Effector memory CD8-positive, alpha-beta T cell (primary cell): ENCODE results near the gene GRIK1.

Experiments
- ATAC-seq: fragments of 150-1000 bp; cut with Tn5 transposase; replicated peaks from 2 replicates; pipeline ENCODE4 v1.10.0; 2021; ENCODE audit warnings: mild to moderate bottlenecking, moderate library complexity
- DNase-seq, 3 experiments: peaks; one replicate each; pipeline ENCODE4 v3.0.0; 2021
- H3K27ac Mint-ChIP-seq, 2 donors: one replicate each; pipeline ENCODE4 v1.8.0; 2022; ENCODE audit warnings: mild to moderate bottlenecking in 2 of 2, mixed read lengths in 2 of 2, moderate library complexity in 2 of 2
- H3K27me3 Mint-ChIP-seq, 2 donors: one replicate each; pipeline ENCODE4 v1.8.0; 2022; ENCODE audit warnings: mixed read lengths in 2 of 2
- H3K36me3 Mint-ChIP-seq: one replicate; pipeline ENCODE4 v1.8.0; 2022; ENCODE audit warnings: mild to moderate bottlenecking, moderate library complexity, mixed read lengths; ENCODE audit not compliant: insufficient read depth
- H3K4me1 Mint-ChIP-seq, 2 donors: one replicate each; pipeline ENCODE4 v1.8.0; 2022; ENCODE audit warnings: low read depth in 2 of 2, mixed read lengths in 2 of 2
- H3K4me3 Mint-ChIP-seq, 2 donors: one replicate each; pipeline ENCODE4 v1.8.0; 2022; ENCODE audit warnings: mild to moderate bottlenecking in 2 of 2, mixed read lengths in 2 of 2, moderate library complexity in 2 of 2
- H3K9me3 Mint-ChIP-seq, 2 donors: one replicate each; pipeline ENCODE4 v1.8.0; 2022; ENCODE audit warnings: mixed read lengths in 2 of 2

GRIK1 gene

GRCh38 chr21:29843804-29844203 lies 96.0 kb downstream of the GRIK1 start:
- Mint-ChIP-seq H3K27ac (no peak overlapping the region), H3K9me3 (peaks cover 0 to 2% of the 10 kb centered on the region in 2 donors), H3K4me3 (no peak overlapping the region), H3K4me1 (no peaks in the 10 kb centered on the region), H3K36me3 (no peaks in the 10 kb centered on the region), H3K27me3 (no peaks in the 10 kb centered on the region)
- ATAC-seq = no peak
- no peak for DNase-seq

- no peak for ATAC-seq
- peaks cover 0 to 9% of the 10 kb centered on the region in 2 donors for H3K9me3 Mint-ChIP-seq
- H3K4me3 Mint-ChIP-seq = no peak overlapping the region
Observed at GRCh38 chr21:29834617-29835016, 105.2 kb downstream of the GRIK1 start.

GRCh38 chr21:29832217-29832616 lies 107.6 kb downstream of the GRIK1 start:
- no peaks in the 10 kb centered on the region for H3K27me3 Mint-ChIP-seq
- no peak overlapping the region for H3K4me3 Mint-ChIP-seq
- ATAC-seq (no peak), DNase-seq (no peak)
- H3K9me3 Mint-ChIP-seq = peaks cover 0 to 11% of the 10 kb centered on the region in 2 donors
- H3K36me3 Mint-ChIP-seq = no peaks in the 10 kb centered on the region
- H3K4me1 Mint-ChIP-seq = no peaks in the 10 kb centered on the region
- H3K27ac Mint-ChIP-seq = no peak overlapping the region

More at GRCh38 chr21:29834617-29835016, 105.2 kb downstream of the GRIK1 start:
- H3K4me1 Mint-ChIP-seq = no peaks in the 10 kb centered on the region
- H3K36me3 Mint-ChIP-seq = no peaks in the 10 kb centered on the region
- no peaks in the 10 kb centered on the region for H3K27me3 Mint-ChIP-seq
- H3K27ac Mint-ChIP-seq = no peak overlapping the region
- no peak for DNase-seq

GRCh38 chr21:29829564-29830275 lies 110.1 kb downstream of the GRIK1 start:
- Mint-ChIP-seq H3K4me1 (no peaks in the 10 kb centered on the region), H3K36me3 (no peaks in the 10 kb centered on the region), H3K9me3 (peaks cover under 1 to 8% of the 10 kb centered on the region in 2 donors), H3K4me3 (no peak overlapping the region), H3K27me3 (no peaks in the 10 kb centered on the region), H3K27ac (no peak overlapping the region)
- no peak for ATAC-seq
- no peak for DNase-seq

DNA sequence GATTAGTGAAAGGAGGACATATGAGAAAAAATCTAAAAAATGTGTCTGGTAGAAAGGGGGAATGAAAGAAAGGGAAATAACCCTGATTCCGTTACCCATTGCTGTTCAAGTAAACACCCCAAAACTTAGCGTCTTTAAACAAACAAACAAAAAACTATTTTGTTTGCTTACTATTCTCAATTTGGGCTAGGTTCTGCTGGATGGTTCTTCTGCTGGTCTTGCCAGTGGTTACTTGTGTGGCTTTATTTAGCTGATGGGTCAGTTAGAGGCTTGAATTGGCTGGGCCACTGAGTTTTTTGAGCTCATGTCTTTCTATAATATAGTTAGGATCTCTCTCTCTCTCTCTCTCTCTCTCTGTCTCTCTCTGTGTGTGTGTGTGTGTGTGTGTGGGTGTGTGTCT lies 112.1 kb downstream of the GRIK1 start:
- Mint-ChIP-seq H3K27me3 (no peaks in the 10 kb centered on the region), H3K36me3 (no peaks in the 10 kb centered on the region), H3K9me3 (peaks cover 6 to 7% of the 10 kb centered on the region in 2 donors), H3K4me3 (no peak overlapping the region), H3K4me1 (no peaks in the 10 kb centered on the region), H3K27ac (no peak overlapping the region)
- no peak for DNase-seq
- no peak for ATAC-seq

DNA sequence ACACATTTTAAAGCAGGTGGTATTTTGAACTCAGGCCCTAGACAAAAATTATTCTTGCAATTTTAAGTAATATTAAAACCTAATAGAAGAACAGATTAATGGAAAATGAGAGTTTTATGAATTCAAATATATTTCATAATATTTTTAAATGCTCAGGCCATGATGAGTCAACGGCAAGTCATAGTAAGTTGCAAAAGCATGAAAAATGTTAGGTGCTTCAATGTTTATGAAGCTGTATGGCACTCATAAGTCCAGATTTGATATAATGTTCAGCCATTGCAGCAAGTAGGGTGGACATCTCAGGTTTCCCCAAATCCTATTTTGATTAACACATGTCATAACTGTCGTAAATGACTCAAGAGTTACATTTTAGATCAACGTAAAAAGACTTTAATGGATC lies 112.6 kb downstream of the GRIK1 start:
- no peak for DNase-seq
- Mint-ChIP-seq H3K27ac (no peak overlapping the region), H3K4me1 (no peaks in the 10 kb centered on the region), H3K4me3 (no peak overlapping the region), H3K36me3 (no peaks in the 10 kb centered on the region), H3K9me3 (peaks cover 6 to 7% of the 10 kb centered on the region in 2 donors), H3K27me3 (no peaks in the 10 kb centered on the region)
- no peak for ATAC-seq

DNA sequence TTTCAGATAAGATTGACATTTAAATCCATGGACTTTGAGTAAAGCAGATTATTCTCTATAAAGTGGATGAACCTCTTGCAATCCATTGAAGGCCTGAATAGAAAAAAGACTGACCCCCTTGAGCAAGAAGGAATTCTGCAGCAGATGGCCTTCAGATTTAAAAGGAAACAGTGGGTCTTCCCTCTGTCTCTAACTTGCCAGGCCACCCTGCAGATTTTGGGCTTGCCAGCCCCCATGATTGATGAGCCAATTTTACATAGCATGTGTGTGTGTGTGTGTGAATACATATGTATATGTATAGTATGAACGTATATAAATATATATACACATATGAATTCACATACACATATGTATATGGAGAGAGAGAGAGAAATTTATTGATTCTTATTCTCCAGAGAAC lies 113.4 kb downstream of the GRIK1 start:
- Mint-ChIP-seq H3K4me3 (no peak overlapping the region), H3K27me3 (no peaks in the 10 kb centered on the region), H3K36me3 (no peaks in the 10 kb centered on the region), H3K27ac (no peak overlapping the region), H3K9me3 (peaks cover 4 to 6% of the 10 kb centered on the region in 2 donors), H3K4me1 (no peaks in the 10 kb centered on the region)
- DNase-seq = no peak
- no peak for ATAC-seq

GRCh38 chr21:29825936-29826335 lies 113.9 kb downstream of the GRIK1 start:
- Mint-ChIP-seq H3K27ac (no peak overlapping the region), H3K4me1 (no peaks in the 10 kb centered on the region), H3K36me3 (no peaks in the 10 kb centered on the region), H3K9me3 (peaks cover 2 to 6% of the 10 kb centered on the region in 2 donors), H3K4me3 (no peak overlapping the region), H3K27me3 (no peaks in the 10 kb centered on the region)
- ATAC-seq = no peak
- DNase-seq = no peak

- Mint-ChIP-seq H3K9me3 (peaks cover 2 to 6% of the 10 kb centered on the region in 2 donors), H3K36me3 (no peaks in the 10 kb centered on the region), H3K27me3 (no peaks in the 10 kb centered on the region), H3K27ac (no peak overlapping the region), H3K4me1 (no peaks in the 10 kb centered on the region), H3K4me3 (no peak overlapping the region)
- no peak for DNase-seq
- ATAC-seq = no peak
Observed at GRCh38 chr21:29825345-29825744, 114.5 kb downstream of the GRIK1 start.

GRCh38 chr21:29822064-29822463 lies 117.7 kb downstream of the GRIK1 start:
- peaks cover 0 to 6% of the 10 kb centered on the region in 2 donors for H3K9me3 Mint-ChIP-seq
- ATAC-seq (no peak), DNase-seq (no peak)
- no peak overlapping the region for H3K27ac Mint-ChIP-seq
- H3K36me3 Mint-ChIP-seq = no peaks in the 10 kb centered on the region
- H3K4me1 Mint-ChIP-seq = no peaks in the 10 kb centered on the region
- H3K4me3 Mint-ChIP-seq = no peak overlapping the region
- H3K27me3 Mint-ChIP-seq = no peaks in the 10 kb centered on the region

DNA sequence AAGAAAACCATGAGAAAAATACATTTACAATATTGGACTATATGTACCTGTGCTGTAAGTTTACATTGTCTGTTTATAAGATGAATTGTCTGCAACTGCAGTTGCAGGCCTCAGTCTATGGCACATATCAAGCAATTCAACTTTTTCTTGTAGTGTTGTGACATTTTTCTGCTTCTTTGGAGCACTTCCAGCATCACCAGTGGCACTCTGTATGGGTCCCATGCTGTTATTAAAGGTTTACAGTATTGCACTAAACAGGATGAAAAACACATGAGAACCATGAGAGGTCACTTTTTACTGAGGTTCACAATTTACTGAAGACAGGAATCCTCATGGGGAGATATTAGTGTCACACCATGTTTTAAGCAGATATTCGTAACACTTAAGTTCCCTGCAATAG lies 118.6 kb downstream of the GRIK1 start:
- Mint-ChIP-seq H3K9me3 (peaks cover 2 to 6% of the 10 kb centered on the region in 2 donors), H3K27ac (no peak overlapping the region), H3K4me1 (no peaks in the 10 kb centered on the region), H3K36me3 (no peaks in the 10 kb centered on the region), H3K27me3 (no peaks in the 10 kb centered on the region), H3K4me3 (no peak overlapping the region)
- DNase-seq (no peak), ATAC-seq (no peak)

GRCh38 chr21:29819675-29820326 lies 120.0 kb downstream of the GRIK1 start:
- Mint-ChIP-seq H3K27ac (no peak overlapping the region), H3K27me3 (no peaks in the 10 kb centered on the region)

DNA sequence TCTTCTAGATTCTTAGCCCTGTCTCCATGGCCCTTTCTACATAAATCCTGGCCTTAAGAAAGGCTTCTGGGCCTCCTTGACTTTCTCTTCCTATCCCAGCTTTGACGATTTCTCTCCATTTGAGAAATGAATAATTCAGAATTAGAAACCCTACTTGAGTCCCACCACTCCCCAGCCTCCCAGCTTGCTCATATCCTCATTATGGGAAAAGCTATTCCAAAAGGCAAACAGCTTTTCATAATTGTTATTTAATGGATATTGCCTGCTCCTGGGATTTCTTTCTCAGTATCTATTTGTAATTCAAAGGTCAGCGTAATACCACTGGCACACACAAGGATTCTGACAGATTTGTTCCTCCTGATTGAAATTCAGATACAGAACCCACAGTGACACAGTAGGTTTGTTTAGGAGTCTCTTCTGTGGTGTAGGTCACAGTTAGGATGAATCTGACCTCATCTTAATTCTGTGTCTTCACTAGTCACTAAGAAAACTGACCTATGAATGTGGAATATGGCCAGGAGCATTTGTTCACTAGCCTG lies 121.3 kb downstream of the GRIK1 start:
- Mint-ChIP-seq H3K27me3 (no peaks in the 10 kb centered on the region), H3K36me3 (no peaks in the 10 kb centered on the region), H3K4me3 (no peak overlapping the region), H3K4me1 (no peaks in the 10 kb centered on the region), H3K9me3 (peaks cover 0 to 2% of the 10 kb centered on the region in 2 donors), H3K27ac (no peak overlapping the region)
- ATAC-seq (no peak), DNase-seq (no peak)

More at GRCh38 chr21:29819675-29820326, 120.0 kb downstream of the GRIK1 start:
- Mint-ChIP-seq H3K4me1 (no peaks in the 10 kb centered on the region), H3K4me3 (no peak overlapping the region), H3K36me3 (no peaks in the 10 kb centered on the region), H3K9me3 (peaks cover 2 to 6% of the 10 kb centered on the region in 2 donors)
- ATAC-seq = no peak
- no peak for DNase-seq

- Mint-ChIP-seq H3K36me3 (no peaks in the 10 kb centered on the region), H3K27ac (no peak overlapping the region), H3K4me1 (no peaks in the 10 kb centered on the region), H3K27me3 (no peaks in the 10 kb centered on the region), H3K9me3 (peaks cover 0 to 2% of the 10 kb centered on the region in 2 donors), H3K4me3 (no peak overlapping the region)
- DNase-seq = no peak
- ATAC-seq = no peak
Observed at GRCh38 chr21:29817450-29817849, 122.3 kb downstream of the GRIK1 start.
